GM12878 (cell line): ENCODE data around the gene CR2. TPM values are rescaled to one million over a fixed set of nuclear protein-coding genes. Genes with fewer than 3 reads are reported as not detected.

ENCODE experiments used
- ATAC-seq: fragments of 200-7000 bp; cut with Tn5 transposase; 3 replicates; pipeline ENCODE4 v1.9.1; 2020; ENCODE audit warnings: mild to moderate bottlenecking, moderate library complexity
- BruUV-seq: library from RNA; stranded (reverse); fragments of 400-500 nt; replicated peaks from 2 replicates; lab custom pipeline; 2021; lab: Mats Ljungman, UMichigan
- CTCF ChIA-PET: fragments of 300-600 bp; sonication (Branson Sonifier 250); formaldehyde crosslinking; extraction: SDS; loops from one replicate; lab custom pipeline; 2021; ENCODE audit warnings: inconsistent platforms; lab: Yijun Ruan, JAX
- POLR2A ChIA-PET: fragments of 350-600 bp; formaldehyde crosslinking; extraction: SDS; loops from one replicate; lab custom pipeline; 2021; ENCODE audit warnings: inconsistent platforms; lab: Charles Lee
- RAD21 ChIA-PET: fragments of 300-600 bp; sonication (Branson Sonifier 250); formaldehyde crosslinking; loops from one replicate; lab custom pipeline; 2023; ENCODE audit warnings: antibody characterized with exemption; ENCODE audit not compliant: unreplicated experiment; lab: Charles Lee
- SMC1A ChIA-PET: fragments of 300-600 bp; sonication (Branson Sonifier 250); formaldehyde crosslinking; loops from one replicate; lab custom pipeline; 2023; ENCODE audit not compliant: unreplicated experiment, uncharacterized antibody; lab: Charles Lee
- DNase-seq: peaks from one replicate; pipeline ENCODE4 v3.0.0-alpha.2; 2011; ENCODE audit warnings: low read depth, low spot score
- FAIRE-seq: peaks from 3 replicates; lab custom pipeline; 2011; peaks lifted over from hg19 to GRCh38; lab: Jason Lieb, UNC
- H2AFZ ChIP-seq: 2 replicates; pipeline ENCODE4 v1.6.0; 2011; ENCODE audit warnings: low read depth, low read length, control low read depth; ENCODE audit not compliant: control insufficient read depth
- H3K27ac ChIP-seq: 2 replicates; pipeline ENCODE4 v1.5.1; 2011; ENCODE audit warnings: control low read depth; ENCODE audit not compliant: control insufficient read depth, insufficient read depth
- H3K27me3 ChIP-seq, 2 experiments: replicated peaks in 1 of 2; 2 replicates each; pipeline versions ENCODE4 v1.6.0 to v1.6.1; 2011; ENCODE audit warnings: low read length in 1 of 2; ENCODE audit not compliant: control insufficient read depth in 2 of 2, insufficient read depth in 2 of 2
- H3K36me3 ChIP-seq, 2 experiments: 2 replicates each; pipeline ENCODE4 v1.5.1; 2011; ENCODE audit warnings: low read length in 1 of 2; ENCODE audit not compliant: control insufficient read depth in 2 of 2, insufficient read depth in 2 of 2
- H3K4me1 ChIP-seq: 2 replicates; pipeline ENCODE4 v1.6.1; 2011; ENCODE audit warnings: mild to moderate bottlenecking, low read length, moderate library complexity, mixed read lengths; ENCODE audit not compliant: control insufficient read depth, insufficient read depth
- H3K4me2 ChIP-seq: 2 replicates; pipeline ENCODE4 v1.6.0; 2011; ENCODE audit warnings: control low read depth; ENCODE audit not compliant: control insufficient read depth, insufficient read depth
- H3K4me3 ChIP-seq: fragments of 200-600 bp; sonication (generic); 2 replicates; pipeline ENCODE4 v1.5.1; 2016
- H3K79me2 ChIP-seq: 2 replicates; pipeline ENCODE4 v1.6.0; 2011; ENCODE audit warnings: low read length; ENCODE audit not compliant: control insufficient read depth, insufficient read depth
- H3K9ac ChIP-seq: 2 replicates; pipeline ENCODE4 v1.8.0; 2011; ENCODE audit warnings: low read length, control low read depth, mixed read lengths; ENCODE audit not compliant: control insufficient read depth, insufficient read depth
- H3K9me3 ChIP-seq: replicated peaks from 3 replicates; pipeline ENCODE4 v1.5.1; 2011; ENCODE audit warnings: mild to moderate bottlenecking, low read length; ENCODE audit not compliant: control insufficient read depth, insufficient read depth
- H4K20me1 ChIP-seq: 2 replicates; pipeline ENCODE4 v1.6.0; 2011; ENCODE audit not compliant: control insufficient read depth, insufficient read depth
- ATF2 ChIP-seq: IDR thresholded peaks from 2 replicates; pipeline ENCODE4 v1.6.1; 2012; ENCODE audit warnings: low read length, inconsistent platforms
- FOS ChIP-seq: IDR thresholded peaks from 3 replicates; pipeline ENCODE4 v1.6.1; 2011; ENCODE audit warnings: borderline replicate concordance; ENCODE audit not compliant: insufficient read length; ENCODE audit errors: extremely low read depth
- FOXM1 ChIP-seq: IDR thresholded peaks from 2 replicates; pipeline ENCODE4 v1.6.1; 2012; ENCODE audit warnings: low read depth, mild to moderate bottlenecking, inconsistent platforms, low read length, moderate library complexity
- IRF3 ChIP-seq: fragments of 450-650 bp; IDR thresholded peaks from 2 replicates; pipeline ENCODE4 v1.6.1; 2014; ENCODE audit warnings: mild to moderate bottlenecking
- LARP7 ChIP-seq: fragments of 450-650 bp; IDR thresholded peaks from 2 replicates; pipeline ENCODE4 v1.6.1; 2017; ENCODE audit warnings: mild to moderate bottlenecking
- MEF2A ChIP-seq: IDR thresholded peaks from 2 replicates; pipeline ENCODE4 v1.6.1; 2011; ENCODE audit warnings: low read depth, mild to moderate bottlenecking, low read length, moderate library complexity; ENCODE audit not compliant: insufficient read depth
- MYB ChIP-seq: fragments of 150-350 bp; IDR thresholded peaks from 2 replicates; pipeline ENCODE4 v1.6.1; 2014; ENCODE audit warnings: mild to moderate bottlenecking, low read depth, low read length, borderline replicate concordance
- NR2F1 ChIP-seq: fragments of 450-650 bp; conservative IDR thresholded peaks from 2 replicates; pipeline ENCODE4 v1.6.1; 2017; ENCODE audit warnings: mild to moderate bottlenecking
- NRF1 ChIP-seq: conservative IDR thresholded peaks from 2 replicates; pipeline ENCODE4 v1.6.1; 2011; ENCODE audit warnings: mild to moderate bottlenecking, low read depth, low read length, improper control_type of control experiment
- PAX5 ChIP-seq: IDR thresholded peaks from 2 replicates; pipeline ENCODE4 v1.6.1; 2011; ENCODE audit warnings: low read depth, low read length, borderline replicate concordance
- PML ChIP-seq: IDR thresholded peaks from 2 replicates; pipeline ENCODE4 v1.6.1; 2012; ENCODE audit warnings: low read length, inconsistent platforms
- POU2F2 ChIP-seq: IDR thresholded peaks from 3 replicates; pipeline ENCODE4 v1.6.1; 2011; ENCODE audit warnings: low read depth, mild to moderate bottlenecking, low read length, borderline replicate concordance
- RFX5 ChIP-seq: IDR thresholded peaks from 2 replicates; pipeline ENCODE4 v1.6.1; 2011; ENCODE audit warnings: low read depth, low read length, improper control_type of control experiment
- SPI1 ChIP-seq: IDR thresholded peaks from 2 replicates; pipeline ENCODE4 v1.6.1; 2011; ENCODE audit warnings: low read depth, mild to moderate bottlenecking, low read length, moderate library complexity, borderline replicate concordance; ENCODE audit not compliant: insufficient read depth
- ZBTB11 ChIP-seq: fragments of 450-650 bp; formaldehyde crosslinking; IDR thresholded peaks from 2 replicates; pipeline ENCODE4 v1.5.0; 2022; ENCODE audit warnings: mild to moderate bottlenecking, missing genetic modification characterization
- ZNF217 ChIP-seq: fragments of 450-650 bp; IDR thresholded peaks from 2 replicates; pipeline ENCODE4 v1.6.1; 2017; ENCODE audit warnings: antibody characterized with exemption, mild to moderate bottlenecking
- ZNF24 ChIP-seq: fragments of 450-650 bp; IDR thresholded peaks from 2 replicates; pipeline ENCODE4 v1.6.1; 2017; ENCODE audit warnings: antibody characterized with exemption, mild to moderate bottlenecking
- ZNF384 ChIP-seq: IDR thresholded peaks from 2 replicates; pipeline ENCODE4 v1.6.1; 2012; ENCODE audit warnings: low read depth, mild to moderate bottlenecking, low read length, improper control_type of control experiment, borderline replicate concordance
- WGBS: methylation state at CpG from one replicate; pipeline ENCODE4 v1.1.6; 2016; ENCODE audit warnings: low lambda C conversion rate; ENCODE audit not compliant: insufficient replicate concordance, insufficient coverage; ENCODE audit errors: missing lambda C conversion rate; 5-methylcytosine and 5-hydroxymethylcytosine counted together
- in situ Hi-C: fragments of 300-500 bp; cut with MboI; formaldehyde crosslinking; loops from 9 replicates; pipeline ENCODE4 v1.14.3; 2018; ENCODE audit warnings: mixed read lengths
- intact Hi-C: fragments of 100-400 bp; cut with micrococcal nuclease; formaldehyde crosslinking; loops from one replicate; pipeline ENCODE4 v1.14.2; 2022; ENCODE audit not compliant: unreplicated experiment
- polyA plus RNA-seq, 11 experiments: library from polyadenylated mRNA; depleted of rRNA in 4 of 11; unstranded in 6 of 11; stranded (reverse) in 5 of 11; fragments of >200 nt; fragmentation: Nextera tagmentation in 4 of 11; fragmentation: Illumina TruSeq in 1 of 11; extraction: Ambion mirVana in 4 of 11; extraction: Trizol in 1 of 11; gene quantifications; 1 replicate in 1 of 11; 2 replicates in 10 of 11; pipeline versions ENCODE4 v1.2.1 to v1.2.3, GENCODE V29; 2011 to 2016; ENCODE audit warnings: inconsistent platforms in 2 of 11, missing spikeins in 2 of 11, low read depth in 1 of 11
- total RNA-seq, 4 experiments: library from RNA; depleted of rRNA in 3 of 4; stranded (reverse); fragments of >200 nt in 3 of 4; fragmentation: Illumina TruSeq in 1 of 4; extraction: Trizol in 1 of 4; gene quantifications; 2 replicates each; pipeline versions ENCODE4 v1.2.1 to v1.2.3, GENCODE V29; 2013 to 2021

Gene CR2
- total and polyA plus RNA-seq, 10 of the 15 experiments (the other 5 are each of a cell fraction or from before 2014, with no cell fraction given) = 2.2 to 72.8 (median 50.6) TPM

GRCh38 chr1:207510444-207510843 lies 56.3 kb downstream of the CR2 start (continued):
- no peak for TF ChIP-seq MEF2A

GRCh38 chr1:207514890-207515289 lies 60.8 kb downstream of the CR2 start:
- no peak overlapping the region for H3K9ac ChIP-seq
- POLR2A ChIA-PET = no interaction called here
- H2AFZ ChIP-seq = no peak overlapping the region
- no peaks in the 10 kb centered on the region for H3K4me1 ChIP-seq
- SMC1A ChIA-PET = no interaction called here
- 85% methylated on average over 13 of the region's 13 CpGs for WGBS
- no peak overlapping the region for H3K4me2 ChIP-seq
- in situ Hi-C loops = no loop called here
- intact Hi-C loops = no loop called here
- DNase-seq (no peak), FAIRE-seq (no peak), ATAC-seq (no peak)
- no peak overlapping the region for H3K4me3 ChIP-seq
- H3K9me3 ChIP-seq = no peaks in the 10 kb centered on the region
- H3K36me3 ChIP-seq = no peaks in the 10 kb centered on the region
- RAD21 ChIA-PET = no interaction called here
- TF ChIP-seq PML = no peak
- no peak for TF ChIP-seq LARP7
- TF ChIP-seq FOXM1 = no peak
- no peak for TF ChIP-seq IRF3
- no peak for TF ChIP-seq ATF2
- TF ChIP-seq ZNF217 = no peak
- TF ChIP-seq FOS = no peak
- no peak for TF ChIP-seq POU2F2
- TF ChIP-seq PAX5 = no peak
- no peak for TF ChIP-seq ZNF384
- no peak for TF ChIP-seq MYB
- no peak for TF ChIP-seq NR2F1
- TF ChIP-seq SPI1 = no peak
- TF ChIP-seq RFX5 = no peak
- no peak for TF ChIP-seq ZBTB11 (CRISPR knock-in tag)
- no peak for TF ChIP-seq ZNF24
- TF ChIP-seq NRF1 = no peak
- TF ChIP-seq, all 136 proteins: peak for 0
- no peaks in the 10 kb centered on the region for H3K27me3 ChIP-seq
- no peaks in the 10 kb centered on the region for H3K79me2 ChIP-seq
- CTCF ChIA-PET = interaction anchor here (0.6 to 1.1 kb wide), 2 partner anchors 17 to 356 kb away, joined by 3 to 5 read pairs; no protein-coding TSS in a partner anchor
- BruUV-seq = no TSS peak
- H4K20me1 ChIP-seq = no peaks in the 10 kb centered on the region
- no peak overlapping the region for H3K27ac ChIP-seq
